ENCODE measurements around the gene PAX5.

Gene PAX5

DNA sequence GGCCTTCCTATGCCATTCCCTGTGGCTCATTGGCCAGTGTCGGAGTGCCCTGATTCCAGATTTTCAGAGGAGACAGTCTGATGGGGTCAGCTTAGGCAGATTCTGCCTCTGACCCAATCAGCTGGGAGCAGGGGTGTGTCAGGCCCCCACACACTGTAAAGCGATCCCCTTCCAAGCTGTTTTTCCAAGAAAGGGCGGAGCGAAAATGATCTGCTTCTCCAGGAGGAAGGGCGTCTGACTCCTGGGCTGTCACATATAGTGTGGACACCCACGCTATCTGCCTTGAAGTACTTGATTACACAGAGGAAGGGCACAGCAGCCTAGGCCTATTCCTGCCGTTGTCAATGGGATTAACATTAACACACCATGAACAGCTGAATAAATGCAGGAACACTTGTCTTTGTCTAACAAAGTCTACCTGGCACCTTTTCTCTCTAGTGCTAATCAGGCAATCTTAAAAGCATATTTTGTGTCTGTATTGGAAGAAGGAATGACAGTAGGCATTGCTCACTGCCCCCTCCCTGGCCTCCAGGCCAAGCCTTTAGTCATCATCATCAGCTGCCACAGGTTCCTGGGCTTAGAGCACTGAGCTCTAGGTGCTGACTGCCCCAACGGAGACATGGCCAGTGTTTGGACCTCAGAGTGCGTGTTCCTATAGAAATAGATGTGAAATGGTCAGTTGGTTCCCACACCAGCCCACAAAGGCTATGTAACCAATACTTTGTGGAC lies 242.7 kb downstream of the PAX5 start:
- no peak overlapping the region for H3K4me3 ChIP-seq (ENCODE audit: low read length)
- no peaks in the 10 kb centered on the region for H4K20me1 ChIP-seq (ENCODE audit: control insufficient read depth, insufficient read depth, low read depth, low read length)
- peaks cover 21% of the 10 kb centered on the region for H3K9me3 ChIP-seq (ENCODE audit: control insufficient read depth, insufficient read depth, low read length)
- no peak overlapping the region for H3K27ac ChIP-seq (ENCODE audit: low read depth, low read length)
- H3K4me1 ChIP-seq (ENCODE audit: control insufficient read depth, low read length) = no peaks in the 10 kb centered on the region
- H3K79me2 ChIP-seq (ENCODE audit: control insufficient read depth, low read length) = no peaks in the 10 kb centered on the region
- no peaks in the 10 kb centered on the region for H3K27me3 ChIP-seq (ENCODE audit: control insufficient read depth, low read length)
- no peak overlapping the region for H3K4me2 ChIP-seq (ENCODE audit: low read length)
- no peaks in the 10 kb centered on the region for H3K36me3 ChIP-seq (ENCODE audit: control insufficient read depth, low read length)
- no peaks in the 10 kb centered on the region for H3F3A ChIP-seq (ENCODE audit: control insufficient read depth, insufficient read depth)
- TF ChIP-seq, protein P1, sequence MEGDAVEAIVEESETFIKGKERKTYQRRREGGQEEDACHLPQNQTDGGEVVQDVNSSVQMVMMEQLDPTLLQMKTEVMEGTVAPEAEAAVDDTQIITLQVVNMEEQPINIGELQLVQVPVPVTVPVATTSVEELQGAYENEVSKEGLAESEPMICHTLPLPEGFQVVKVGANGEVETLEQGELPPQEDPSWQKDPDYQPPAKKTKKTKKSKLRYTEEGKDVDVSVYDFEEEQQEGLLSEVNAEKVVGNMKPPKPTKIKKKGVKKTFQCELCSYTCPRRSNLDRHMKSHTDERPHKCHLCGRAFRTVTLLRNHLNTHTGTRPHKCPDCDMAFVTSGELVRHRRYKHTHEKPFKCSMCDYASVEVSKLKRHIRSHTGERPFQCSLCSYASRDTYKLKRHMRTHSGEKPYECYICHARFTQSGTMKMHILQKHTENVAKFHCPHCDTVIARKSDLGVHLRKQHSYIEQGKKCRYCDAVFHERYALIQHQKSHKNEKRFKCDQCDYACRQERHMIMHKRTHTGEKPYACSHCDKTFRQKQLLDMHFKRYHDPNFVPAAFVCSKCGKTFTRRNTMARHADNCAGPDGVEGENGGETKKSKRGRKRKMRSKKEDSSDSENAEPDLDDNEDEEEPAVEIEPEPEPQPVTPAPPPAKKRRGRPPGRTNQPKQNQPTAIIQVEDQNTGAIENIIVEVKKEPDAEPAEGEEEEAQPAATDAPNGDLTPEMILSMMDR (IDR thresholded peaks at IDR 0.05; ENCODE audit: low read depth, low read length, poor library complexity, severe bottlenecking) = no peak
- no peak for TF ChIP-seq EZH2phosphoT487 (IDR thresholded peaks at IDR 0.05; ENCODE audit: borderline replicate concordance, low read length)
- no peaks in the 10 kb centered on the region for H3K9me2 ChIP-seq (replicated peaks; ENCODE audit: control insufficient read depth, low read length)

DNA sequence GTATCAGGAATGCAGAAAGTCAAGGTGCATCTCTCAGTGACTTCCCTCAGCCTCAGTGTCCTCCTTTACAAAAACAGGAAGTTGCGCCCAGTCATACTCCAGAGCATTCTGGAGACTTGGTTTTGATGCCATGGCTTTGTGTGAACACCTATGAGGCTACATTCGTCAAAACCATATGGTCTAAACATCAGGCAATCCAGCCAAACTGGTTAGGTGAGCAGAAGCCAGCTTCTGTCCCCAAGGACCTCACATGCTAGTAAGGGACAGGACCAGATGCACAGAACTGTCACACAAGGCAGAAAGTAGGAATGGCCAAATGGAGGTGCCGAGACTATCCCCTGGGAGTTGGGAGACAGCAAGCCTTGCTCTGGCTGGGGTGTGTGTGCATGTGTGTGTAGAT lies 244.2 kb downstream of the PAX5 start:
- Histone ChIP-seq H3K27me3 (ENCODE audit: control insufficient read depth, low read length) (peaks cover under 1% of the 10 kb centered on the region), H3K9me2 (replicated peaks; ENCODE audit: control insufficient read depth, low read length) (no peaks in the 10 kb centered on the region), H3K27ac (ENCODE audit: low read depth, low read length) (no peak overlapping the region), H3K79me2 (ENCODE audit: control insufficient read depth, low read length) (no peaks in the 10 kb centered on the region), H3K36me3 (ENCODE audit: control insufficient read depth, low read length) (no peaks in the 10 kb centered on the region), H4K20me1 (ENCODE audit: control insufficient read depth, insufficient read depth, low read depth, low read length) (no peaks in the 10 kb centered on the region), H3K4me3 (ENCODE audit: low read length) (no peak overlapping the region), H3F3A (ENCODE audit: control insufficient read depth, insufficient read depth) (no peaks in the 10 kb centered on the region), H3K9me3 (ENCODE audit: control insufficient read depth, insufficient read depth, low read length) (peaks cover 18% of the 10 kb centered on the region), H3K4me2 (ENCODE audit: low read length) (no peak overlapping the region), H3K4me1 (ENCODE audit: control insufficient read depth, low read length) (no peaks in the 10 kb centered on the region)
- TF ChIP-seq, protein P1 (IDR thresholded peaks at IDR 0.05; ENCODE audit: low read depth, low read length, poor library complexity, severe bottlenecking) = no peak
- no peak for TF ChIP-seq EZH2phosphoT487 (IDR thresholded peaks at IDR 0.05; ENCODE audit: borderline replicate concordance, low read length)

DNA sequence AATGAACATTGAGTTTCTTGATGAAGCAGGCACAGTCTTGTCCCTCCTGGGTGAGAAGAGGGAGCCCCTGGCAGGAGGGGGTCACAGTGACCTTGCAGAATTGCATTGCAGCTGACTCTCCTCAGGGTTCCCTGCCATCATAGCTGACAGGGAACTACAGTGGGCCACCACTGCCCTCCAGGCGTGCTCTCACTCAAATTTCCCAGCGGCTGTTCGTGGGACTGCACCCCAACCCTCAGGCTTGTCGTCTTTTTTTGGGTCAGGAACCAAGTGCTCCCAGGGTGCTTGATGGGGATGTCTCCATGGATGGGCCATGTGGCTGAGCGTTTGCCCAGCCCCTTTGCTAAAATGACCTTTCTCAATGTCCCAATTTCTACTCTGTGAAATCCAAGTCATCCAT lies 245.5 kb downstream of the PAX5 start:
- H3F3A ChIP-seq (ENCODE audit: control insufficient read depth, insufficient read depth) = no peaks in the 10 kb centered on the region
- H3K27me3 ChIP-seq (ENCODE audit: control insufficient read depth, low read length) = peaks cover 12% of the 10 kb centered on the region
- no peaks in the 10 kb centered on the region for H3K9me2 ChIP-seq (replicated peaks; ENCODE audit: control insufficient read depth, low read length)
- no peaks in the 10 kb centered on the region for H4K20me1 ChIP-seq (ENCODE audit: control insufficient read depth, insufficient read depth, low read depth, low read length)
- peaks cover 6% of the 10 kb centered on the region for H3K9me3 ChIP-seq (ENCODE audit: control insufficient read depth, insufficient read depth, low read length)
- no peaks in the 10 kb centered on the region for H3K36me3 ChIP-seq (ENCODE audit: control insufficient read depth, low read length)
- no peak for TF ChIP-seq EZH2phosphoT487 (IDR thresholded peaks at IDR 0.05; ENCODE audit: borderline replicate concordance, low read length)
- TF ChIP-seq, protein P1 (IDR thresholded peaks at IDR 0.05; ENCODE audit: low read depth, low read length, poor library complexity, severe bottlenecking) = peak; percentile 43
- no peak overlapping the region for H3K27ac ChIP-seq (ENCODE audit: low read depth, low read length)
- H3K79me2 ChIP-seq (ENCODE audit: control insufficient read depth, low read length) = no peaks in the 10 kb centered on the region
- no peaks in the 10 kb centered on the region for H3K4me1 ChIP-seq (ENCODE audit: control insufficient read depth, low read length)
- H3K4me3 ChIP-seq (ENCODE audit: low read length) = no peak overlapping the region
- no peak overlapping the region for H3K4me2 ChIP-seq (ENCODE audit: low read length)

Measured in DOHH2 (cell line).